CD4-positive, alpha-beta T cell treated with Interleukin-1 beta for 1 hour (primary cell): ENCODE measurements around the gene FHIP1B.
"Not testable (repeated sequence)": the region's sequence is repeated elsewhere in the genome, so short reads cannot be mapped to it uniquely, and the experiment has no call there.

Experiments
- DNase-seq, 2 donors: peaks; one replicate each; pipeline ENCODE4 v3.0.0-alpha.2; 2020 to 2022

Gene FHIP1B

GRCh38 chr11:6234387-6235107 is at the start of gene FHIP1B:
Gene FHIP1B, minus strand, starts transcription at chr11:6234636. Its CDS starts 10,120 bp downstream, at chr11:6224516.
- peak; percentile 100 for DNase-seq

DNA sequence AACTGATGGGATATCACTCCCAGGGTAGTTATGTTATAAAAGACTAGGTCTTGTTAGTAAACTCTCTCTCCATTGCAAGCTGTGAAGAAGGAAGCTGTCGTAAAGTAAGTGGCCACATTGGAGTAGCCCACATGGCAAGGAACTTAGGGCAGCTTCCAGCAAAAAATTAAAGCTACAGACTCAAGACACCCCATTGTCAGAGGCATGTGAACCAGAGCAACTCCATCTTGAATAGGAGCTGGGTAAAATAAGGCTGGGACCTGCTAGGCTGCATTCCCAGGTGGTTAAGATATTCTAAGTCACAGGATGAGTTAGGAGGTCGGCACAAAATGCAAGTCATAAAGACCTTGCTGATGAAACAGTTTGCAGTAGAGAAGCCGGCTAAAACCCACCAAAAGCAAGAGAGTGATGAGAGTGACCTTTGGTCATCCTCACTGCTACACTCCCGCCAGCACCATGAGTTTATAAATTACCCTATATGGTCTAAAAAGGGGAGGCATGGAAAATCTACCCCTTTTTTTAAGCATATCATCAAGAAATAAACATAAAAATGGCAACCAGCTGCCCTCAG is 49.1 kb upstream of the FHIP1B start:
- DNase-seq: no peak

DNA sequence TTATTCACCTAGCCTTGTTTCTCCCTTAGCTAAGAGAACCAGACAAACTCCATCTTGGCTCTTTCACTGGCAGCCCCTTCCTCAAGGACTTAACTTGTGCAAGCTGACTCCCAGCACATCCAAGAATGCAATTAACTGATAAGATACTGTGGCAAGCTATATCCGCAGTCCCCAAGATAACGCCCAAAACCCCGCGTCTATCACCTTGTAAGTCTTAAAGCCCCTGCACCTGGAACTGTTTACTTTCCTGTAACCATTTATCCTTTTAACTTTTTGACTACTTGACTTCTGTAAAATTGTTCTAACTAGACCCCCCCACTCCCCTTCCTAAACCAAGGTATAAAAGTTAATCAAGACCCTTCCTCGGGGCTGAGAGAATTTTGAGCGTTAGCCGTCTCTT is 46.4 kb upstream of the FHIP1B start:
- DNase-seq: not testable (repeated sequence)

GRCh38 chr11:6273188-6273587 is 38.8 kb upstream of the FHIP1B start:
- DNase-seq: no peak

DNA sequence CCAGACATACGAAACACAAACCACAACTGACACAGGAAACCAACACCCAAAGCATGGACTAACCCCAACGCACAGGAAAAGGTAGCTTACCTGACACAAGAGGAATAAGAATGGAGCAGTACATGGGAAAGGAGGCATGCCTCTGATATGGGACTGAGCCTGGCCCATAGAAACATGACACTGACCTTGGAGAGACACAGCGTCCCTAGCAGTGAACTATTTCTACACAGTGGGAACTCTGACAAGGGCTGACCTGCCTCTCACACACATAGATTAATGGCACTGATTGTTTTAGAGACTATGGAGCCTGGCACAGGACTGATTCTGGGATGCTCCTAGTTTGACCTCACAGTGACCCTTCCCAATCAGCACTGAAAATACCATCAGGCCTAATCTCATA is 37.2 kb upstream of the FHIP1B start:
- DNase-seq: no peak

DNA sequence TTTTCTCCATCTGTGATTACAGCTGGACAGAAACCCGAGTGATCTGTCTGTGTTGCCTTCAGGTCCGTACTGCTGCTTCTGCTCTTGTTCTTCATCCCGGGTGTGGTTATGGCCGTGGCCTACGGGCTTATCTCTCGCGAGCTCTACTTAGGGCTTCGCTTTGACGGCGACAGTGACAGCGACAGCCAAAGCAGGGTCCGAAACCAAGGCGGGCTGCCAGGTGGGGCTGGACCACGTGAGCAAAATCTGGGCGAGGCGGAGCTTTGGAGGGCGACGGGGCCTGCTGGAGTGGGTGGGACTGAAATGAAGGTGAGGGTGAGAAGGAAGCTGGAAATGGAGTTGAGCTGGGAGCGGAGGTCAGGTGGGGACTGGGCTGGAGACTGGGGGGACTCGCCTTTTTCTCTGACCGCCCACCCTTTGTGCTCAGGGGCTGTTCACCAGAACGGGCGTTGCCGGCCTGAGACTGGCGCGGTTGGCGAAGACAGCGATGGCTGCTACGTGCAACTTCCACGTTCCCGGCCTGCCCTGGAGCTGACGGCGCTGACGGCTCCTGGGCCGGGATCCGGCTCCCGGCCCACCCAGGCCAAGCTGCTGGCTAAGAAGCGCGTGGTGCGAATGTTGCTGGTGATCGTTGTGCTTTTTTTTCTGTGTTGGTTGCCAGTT is 36.3 kb upstream of the FHIP1B start:
- DNase-seq: no peak

DNA sequence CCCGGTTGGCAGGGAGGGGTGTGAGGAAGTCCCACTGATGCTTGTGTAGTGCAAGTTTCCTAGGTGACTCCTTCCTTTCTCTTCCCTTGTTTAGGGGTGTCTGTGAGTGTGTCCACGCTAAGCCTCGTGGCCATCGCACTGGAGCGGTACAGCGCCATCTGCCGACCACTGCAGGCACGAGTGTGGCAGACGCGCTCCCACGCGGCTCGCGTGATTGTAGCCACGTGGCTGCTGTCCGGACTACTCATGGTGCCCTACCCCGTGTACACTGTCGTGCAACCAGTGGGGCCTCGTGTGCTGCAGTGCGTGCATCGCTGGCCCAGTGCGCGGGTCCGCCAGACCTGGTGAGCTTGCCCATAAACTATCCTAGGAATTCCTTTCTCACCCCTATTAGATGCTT is 35.6 kb upstream of the FHIP1B start:
- DNase-seq: no peak

DNA sequence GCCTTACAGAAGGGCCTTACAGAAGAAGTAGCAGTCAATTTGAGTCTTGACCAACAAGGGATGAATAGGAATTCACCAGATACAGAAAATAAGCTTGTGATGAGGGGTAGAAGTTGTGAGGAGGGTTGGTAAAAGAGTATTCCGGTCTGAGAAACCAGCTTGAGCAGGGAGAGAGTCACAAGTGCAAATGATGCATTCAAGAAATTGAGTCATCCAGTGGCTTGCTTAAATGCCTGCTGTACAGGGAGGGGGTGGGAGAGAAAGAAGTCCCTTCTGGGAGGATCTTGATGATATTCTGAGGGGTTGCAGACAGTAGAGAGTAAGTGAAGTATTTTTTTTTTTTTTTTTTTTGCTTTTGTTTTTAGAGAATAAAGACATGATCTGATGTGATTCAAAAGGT is 34.4 kb upstream of the FHIP1B start:
- no peak for DNase-seq

GRCh38 chr11:6263662-6264061 is 29.2 kb upstream of the FHIP1B start:
- DNase-seq: no peak

GRCh38 chr11:6260207-6260726 is 25.8 kb upstream of the FHIP1B start:
- DNase-seq: no peak

DNA sequence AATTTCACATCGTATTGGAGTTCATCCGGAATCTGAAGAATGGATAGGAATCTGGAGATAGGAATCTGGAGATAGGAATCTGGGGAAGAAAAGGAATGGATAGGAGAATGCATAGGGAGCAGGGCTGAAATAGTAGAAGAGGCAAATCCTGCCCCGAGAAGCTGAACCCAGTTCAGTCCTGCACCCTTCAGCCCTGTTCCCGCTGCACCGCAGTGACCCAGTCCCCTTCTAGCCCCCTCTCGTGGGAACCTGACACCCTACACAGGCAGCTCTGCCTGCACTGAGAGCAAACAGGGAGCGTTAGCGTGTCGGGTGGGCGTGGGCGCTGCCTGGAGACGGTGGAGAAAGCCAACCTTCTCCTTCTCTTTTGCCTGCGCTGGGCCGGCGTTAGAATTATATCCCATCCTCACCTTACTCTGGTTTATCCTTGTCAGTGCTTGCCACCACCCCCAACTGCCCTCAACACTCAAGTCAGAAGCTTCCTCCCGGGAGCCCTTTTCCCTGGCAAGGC is 24.2 kb upstream of the FHIP1B start:
- DNase-seq: no peak

DNA sequence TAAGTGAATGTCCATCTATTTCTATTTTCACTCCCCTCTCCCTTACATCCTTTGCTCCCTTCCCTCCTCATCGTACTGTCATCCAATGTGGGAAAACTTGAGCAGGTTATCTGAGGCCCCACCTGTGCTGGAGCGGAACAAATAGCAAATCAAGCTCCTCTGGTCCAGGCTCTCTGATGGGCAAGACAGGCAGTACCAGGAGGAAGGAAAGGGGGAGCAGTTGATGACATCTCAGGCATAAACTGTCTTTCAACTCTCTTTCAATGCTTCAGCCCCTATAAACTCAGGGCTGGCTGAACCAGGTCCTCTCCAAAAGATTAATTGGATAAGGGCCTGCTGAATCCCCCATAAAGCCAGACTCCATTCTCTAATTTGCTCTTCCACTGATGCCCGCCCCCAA is 23.7 kb upstream of the FHIP1B start:
- DNase-seq: no peak

- no peak for DNase-seq
These were observed 18.8 kb upstream of the FHIP1B start for GRCh38 chr11:6253197-6253596.

DNA sequence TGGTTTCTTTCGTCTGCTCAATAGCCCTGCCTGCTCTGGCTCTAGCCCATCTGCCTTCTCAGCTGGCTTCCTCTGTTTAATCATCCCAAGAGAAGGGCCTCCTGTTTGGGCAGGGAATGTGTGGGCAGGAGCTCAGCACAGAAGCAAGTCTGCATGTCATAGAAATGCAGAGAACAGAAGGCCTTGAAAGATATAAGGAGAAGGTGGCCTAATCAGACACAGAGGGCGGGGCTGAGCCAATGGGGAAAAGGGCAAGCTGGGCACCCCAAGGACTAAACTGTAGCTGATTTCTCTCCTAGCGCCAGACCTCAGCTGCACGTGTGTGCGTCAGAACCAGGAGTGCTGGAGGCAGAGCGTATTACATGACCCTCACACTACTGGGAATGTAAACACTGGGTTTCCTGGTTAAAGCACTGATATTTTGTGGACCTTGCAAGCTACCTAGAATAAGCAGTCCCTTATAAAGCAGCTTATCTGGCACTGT is 17.6 kb upstream of the FHIP1B start:
- no peak for DNase-seq

- DNase-seq: peak; percentile 41 to 42
These were observed 16.8 kb upstream of the FHIP1B start for GRCh38 chr11:6251120-6251733.

GRCh38 chr11:6249770-6250555 is 15.5 kb upstream of the FHIP1B start:
- DNase-seq: no peak

GRCh38 chr11:6248897-6249296 is 14.5 kb upstream of the FHIP1B start:
- not testable (repeated sequence) for DNase-seq

- no peak for DNase-seq
These were observed 13.8 kb upstream of the FHIP1B start for GRCh38 chr11:6248248-6248647.

- no peak for DNase-seq
These were observed 11.1 kb upstream of the FHIP1B start for GRCh38 chr11:6245536-6245935.

DNA sequence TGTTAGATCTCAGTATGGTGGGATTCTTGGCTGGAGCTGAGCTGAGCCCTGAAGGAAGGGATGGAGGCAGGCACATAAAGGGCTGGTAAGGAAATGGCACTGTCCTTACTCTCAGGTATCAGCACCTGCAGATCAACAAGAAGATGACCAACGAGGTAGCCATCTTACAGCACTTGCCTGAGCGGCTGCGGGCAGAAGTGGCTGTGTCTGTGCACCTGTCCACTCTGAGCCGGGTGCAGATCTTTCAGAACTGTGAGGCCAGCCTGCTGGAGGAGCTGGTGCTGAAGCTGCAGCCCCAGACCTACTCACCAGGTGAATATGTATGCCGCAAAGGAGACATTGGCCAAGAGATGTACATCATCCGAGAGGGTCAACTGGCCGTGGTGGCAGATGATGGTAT is 6.9 kb upstream of the FHIP1B start:
- no peak for DNase-seq

DNA sequence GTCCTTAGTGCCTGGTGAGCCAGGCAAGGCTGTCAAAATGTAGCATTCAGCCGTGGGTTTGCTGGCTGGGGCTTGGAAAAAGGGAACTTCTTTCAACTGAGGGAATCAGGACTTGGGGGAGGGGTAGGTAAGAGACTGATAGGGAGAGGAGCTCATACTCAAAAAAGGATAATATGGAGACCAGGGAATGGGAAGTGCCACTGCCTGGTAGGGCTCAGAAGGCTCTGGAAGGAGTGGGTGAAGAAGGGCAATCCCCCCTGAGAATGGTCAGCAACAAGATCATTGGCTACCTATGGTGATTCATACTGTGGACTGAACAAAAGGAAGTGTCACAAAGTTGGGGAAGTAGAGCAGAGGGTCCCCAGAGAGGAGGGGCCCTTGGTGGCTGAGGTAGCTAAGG is 6.3 kb upstream of the FHIP1B start:
- DNase-seq: no peak

GRCh38 chr11:6240139-6240538 is 5.7 kb upstream of the FHIP1B start:
- DNase-seq: no peak
